Astrocyte (in vitro differentiated cells and primary cell): Measurements from ENCODE around the gene ZNF79. TPM values are rescaled to one million over a fixed set of nuclear protein-coding genes. Genes with fewer than 3 reads are reported as not detected.

Experiments
- DNase-seq: peaks from one replicate; pipeline ENCODE4 v3.0.0-alpha.2; 2010; ENCODE audit warnings: low read depth
- FAIRE-seq: peaks from 2 replicates; lab custom pipeline; 2011; peaks lifted over from hg19 to GRCh38; lab: Jason Lieb, UNC
- H2AFZ ChIP-seq: 2 replicates; pipeline ENCODE4 v1.6.0; 2012; ENCODE audit warnings: low read depth, low read length, inconsistent platforms
- H3K27ac ChIP-seq: 2 replicates; pipeline ENCODE4 v1.5.1; 2011; ENCODE audit warnings: low read depth, low read length, inconsistent platforms
- H3K27me3 ChIP-seq: 2 replicates; pipeline ENCODE4 v1.6.0; 2011; ENCODE audit warnings: low read length, inconsistent platforms; ENCODE audit not compliant: insufficient read depth
- H3K36me3 ChIP-seq: 2 replicates; pipeline ENCODE4 v1.5.1; 2011; ENCODE audit warnings: low read length, inconsistent platforms; ENCODE audit not compliant: insufficient read depth
- H3K4me1 ChIP-seq: 2 replicates; pipeline ENCODE4 v1.5.1; 2011; ENCODE audit warnings: low read length, inconsistent platforms; ENCODE audit not compliant: insufficient read depth
- H3K4me2 ChIP-seq: 2 replicates; pipeline ENCODE4 v1.6.0; 2012; ENCODE audit warnings: low read length, inconsistent platforms
- H3K4me3 ChIP-seq: 2 replicates; pipeline ENCODE4 v1.5.1; 2011; ENCODE audit warnings: low read depth, mild to moderate bottlenecking, low read length, inconsistent platforms; ENCODE audit not compliant: insufficient read depth
- H3K79me2 ChIP-seq: 2 replicates; pipeline ENCODE4 v1.6.0; 2012; ENCODE audit warnings: mild to moderate bottlenecking, low read length, inconsistent platforms; ENCODE audit not compliant: insufficient read depth
- H3K9ac ChIP-seq: 2 replicates; pipeline ENCODE4 v1.6.0; 2012; ENCODE audit warnings: mild to moderate bottlenecking, low read length, inconsistent platforms
- H3K9me3 ChIP-seq: 2 replicates; pipeline ENCODE4 v1.5.1; 2012; ENCODE audit warnings: low read depth, mild to moderate bottlenecking, low read length, inconsistent platforms; ENCODE audit not compliant: insufficient read depth
- H4K20me1 ChIP-seq: 2 replicates; pipeline ENCODE4 v1.6.0; 2012; ENCODE audit warnings: low read length, inconsistent platforms; ENCODE audit not compliant: insufficient read depth
- H3K27ac Mint-ChIP-seq: one replicate; pipeline ENCODE4 v1.8.0; 2021; ENCODE audit warnings: mild to moderate bottlenecking, mixed read lengths; ENCODE audit not compliant: unreplicated experiment
- H3K27me3 Mint-ChIP-seq: one replicate; pipeline ENCODE4 v1.8.0; 2021; ENCODE audit warnings: low read depth, mixed read lengths; ENCODE audit not compliant: unreplicated experiment
- H3K36me3 Mint-ChIP-seq: one replicate; pipeline ENCODE4 v1.8.0; 2021; ENCODE audit warnings: low read depth, mixed read lengths; ENCODE audit not compliant: unreplicated experiment
- H3K4me1 Mint-ChIP-seq: one replicate; pipeline ENCODE4 v1.8.0; 2021; ENCODE audit warnings: low read depth, mixed read lengths; ENCODE audit not compliant: unreplicated experiment
- H3K4me3 Mint-ChIP-seq: one replicate; pipeline ENCODE4 v1.8.0; 2021; ENCODE audit warnings: mild to moderate bottlenecking, moderate library complexity, mixed read lengths; ENCODE audit not compliant: unreplicated experiment
- H3K9me3 Mint-ChIP-seq: one replicate; pipeline ENCODE4 v1.8.0; 2021; ENCODE audit warnings: mild to moderate bottlenecking, mixed read lengths; ENCODE audit not compliant: unreplicated experiment
- EZH2 ChIP-seq: IDR thresholded peaks from 2 replicates; pipeline ENCODE4 v1.6.1; 2012; ENCODE audit warnings: mild to moderate bottlenecking, low read length, inconsistent platforms; ENCODE audit not compliant: insufficient read depth
- total RNA-seq: library from RNA; stranded (reverse); gene quantifications from 2 replicates; pipeline ENCODE4 v1.2.1, GENCODE V29; 2021
- TF ChIP-seq, protein P1 (sequence below): IDR thresholded peaks from 2 replicates; pipeline ENCODE4 v1.5.1; 2011; ENCODE audit warnings: low read depth, mild to moderate bottlenecking, inconsistent platforms, low read length, moderate library complexity; ENCODE audit not compliant: insufficient read depth

ZNF79 gene
- total RNA-seq, 1 donor from 2014 or later = 11.5 TPM

DNA sequence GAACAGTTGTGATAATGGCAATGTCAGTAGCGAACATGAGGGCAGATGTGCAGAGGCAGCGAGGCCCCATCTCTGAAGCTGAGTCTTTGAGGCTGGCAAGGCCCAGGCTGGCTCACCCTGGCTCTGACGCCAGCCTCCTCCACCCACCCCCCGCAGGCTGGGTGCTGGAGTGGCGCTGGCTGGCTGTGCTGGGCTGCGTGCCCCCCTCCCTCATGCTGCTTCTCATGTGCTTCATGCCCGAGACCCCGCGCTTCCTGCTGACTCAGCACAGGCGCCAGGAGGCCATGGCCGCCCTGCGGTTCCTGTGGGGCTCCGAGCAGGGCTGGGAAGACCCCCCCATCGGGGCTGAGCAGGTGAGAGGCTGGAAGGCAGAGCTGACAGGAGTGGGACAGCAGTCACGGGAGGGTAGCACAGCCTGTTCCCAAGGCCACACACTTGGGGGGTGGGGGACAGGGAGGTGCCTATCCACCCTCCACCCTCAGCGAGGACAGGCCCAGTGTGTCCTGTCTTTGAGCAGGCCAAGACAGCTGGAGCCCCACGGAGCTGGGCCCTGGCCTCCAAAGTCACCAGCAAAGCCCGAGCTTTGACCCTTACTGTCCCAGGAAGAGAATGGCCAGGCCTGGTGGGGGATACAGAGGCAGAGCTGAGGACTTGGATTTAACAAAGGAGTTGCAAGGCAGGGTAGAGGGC is 21.6 kb upstream of the ZNF79 start:
- Histone ChIP-seq H2AFZ (no peak overlapping the region), H3K36me3 (no peaks in the 10 kb centered on the region), H3K27me3 (no peaks in the 10 kb centered on the region), H3K79me2 (peaks cover 15% of the 10 kb centered on the region), H3K4me1 (peaks cover 5% of the 10 kb centered on the region), H3K9me3 (no peaks in the 10 kb centered on the region), H3K9ac (no peak overlapping the region), H3K27ac (no peak overlapping the region), H3K4me2 (no peak overlapping the region), H3K4me3 (no peak overlapping the region), H4K20me1 (peaks cover 16% of the 10 kb centered on the region)
- H3K27ac Mint-ChIP-seq = no peak overlapping the region
- TF ChIP-seq EZH2 = no peak
- TF ChIP-seq, protein P1, sequence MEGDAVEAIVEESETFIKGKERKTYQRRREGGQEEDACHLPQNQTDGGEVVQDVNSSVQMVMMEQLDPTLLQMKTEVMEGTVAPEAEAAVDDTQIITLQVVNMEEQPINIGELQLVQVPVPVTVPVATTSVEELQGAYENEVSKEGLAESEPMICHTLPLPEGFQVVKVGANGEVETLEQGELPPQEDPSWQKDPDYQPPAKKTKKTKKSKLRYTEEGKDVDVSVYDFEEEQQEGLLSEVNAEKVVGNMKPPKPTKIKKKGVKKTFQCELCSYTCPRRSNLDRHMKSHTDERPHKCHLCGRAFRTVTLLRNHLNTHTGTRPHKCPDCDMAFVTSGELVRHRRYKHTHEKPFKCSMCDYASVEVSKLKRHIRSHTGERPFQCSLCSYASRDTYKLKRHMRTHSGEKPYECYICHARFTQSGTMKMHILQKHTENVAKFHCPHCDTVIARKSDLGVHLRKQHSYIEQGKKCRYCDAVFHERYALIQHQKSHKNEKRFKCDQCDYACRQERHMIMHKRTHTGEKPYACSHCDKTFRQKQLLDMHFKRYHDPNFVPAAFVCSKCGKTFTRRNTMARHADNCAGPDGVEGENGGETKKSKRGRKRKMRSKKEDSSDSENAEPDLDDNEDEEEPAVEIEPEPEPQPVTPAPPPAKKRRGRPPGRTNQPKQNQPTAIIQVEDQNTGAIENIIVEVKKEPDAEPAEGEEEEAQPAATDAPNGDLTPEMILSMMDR = no peak
- H3K27me3 Mint-ChIP-seq = no peaks in the 10 kb centered on the region
- FAIRE-seq = no peak
- DNase-seq = no peak
- no peaks in the 10 kb centered on the region for H3K9me3 Mint-ChIP-seq
- H3K36me3 Mint-ChIP-seq = peaks cover 6% of the 10 kb centered on the region
- no peak overlapping the region for H3K4me3 Mint-ChIP-seq
- no peaks in the 10 kb centered on the region for H3K4me1 Mint-ChIP-seq

GRCh38 chr9:127403507-127404192 is 20.5 kb upstream of the ZNF79 start:
- no peak overlapping the region for H3K4me3 Mint-ChIP-seq
- no peaks in the 10 kb centered on the region for H3K36me3 ChIP-seq
- H3K27me3 ChIP-seq = no peaks in the 10 kb centered on the region
- no peaks in the 10 kb centered on the region for H3K4me1 Mint-ChIP-seq
- no peak overlapping the region for H3K27ac Mint-ChIP-seq
- no peak overlapping the region for H3K4me2 ChIP-seq
- H3K27me3 Mint-ChIP-seq = no peaks in the 10 kb centered on the region
- peaks cover 6% of the 10 kb centered on the region for H3K36me3 Mint-ChIP-seq
- peaks cover 9% of the 10 kb centered on the region for H4K20me1 ChIP-seq
- FAIRE-seq = no peak
- no peaks in the 10 kb centered on the region for H3K9me3 ChIP-seq
- H3K4me3 ChIP-seq = no peak overlapping the region
- H3K27ac ChIP-seq = no peak overlapping the region
- H3K4me1 ChIP-seq = no peaks in the 10 kb centered on the region
- no peaks in the 10 kb centered on the region for H3K9me3 Mint-ChIP-seq
- H3K9ac ChIP-seq = no peak overlapping the region
- H2AFZ ChIP-seq = no peak overlapping the region
- H3K79me2 ChIP-seq = peaks cover 6% of the 10 kb centered on the region
- DNase-seq = no peak
- TF ChIP-seq EZH2 = no peak
- TF ChIP-seq, protein P1 = no peak

DNA sequence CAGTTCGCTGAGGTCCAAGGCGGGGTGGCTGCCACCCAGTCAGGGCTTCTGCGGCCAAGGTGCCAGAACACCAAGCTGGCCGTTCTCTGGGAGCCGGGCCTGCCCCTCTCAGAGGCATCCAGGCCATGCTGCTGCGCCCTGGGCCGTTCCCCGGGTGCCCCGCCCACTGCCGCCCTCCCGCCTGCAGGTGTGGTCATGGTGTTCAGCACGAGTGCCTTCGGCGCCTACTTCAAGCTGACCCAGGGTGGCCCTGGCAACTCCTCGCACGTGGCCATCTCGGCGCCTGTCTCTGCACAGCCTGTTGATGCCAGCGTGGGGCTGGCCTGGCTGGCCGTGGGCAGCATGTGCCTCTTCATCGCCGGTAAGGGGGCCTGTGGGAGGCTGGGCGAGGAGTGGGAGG is 19.6 kb upstream of the ZNF79 start:
- Histone ChIP-seq H3K4me2 (no peak overlapping the region), H3K9me3 (no peaks in the 10 kb centered on the region), H3K27ac (no peak overlapping the region), H3K9ac (no peak overlapping the region), H3K36me3 (no peaks in the 10 kb centered on the region), H3K79me2 (no peaks in the 10 kb centered on the region), H3K4me3 (no peak overlapping the region), H2AFZ (no peak overlapping the region), H3K4me1 (no peaks in the 10 kb centered on the region), H4K20me1 (peaks cover 3% of the 10 kb centered on the region), H3K27me3 (no peaks in the 10 kb centered on the region)
- DNase-seq (no peak), FAIRE-seq (no peak)
- H3K27me3 Mint-ChIP-seq = no peaks in the 10 kb centered on the region
- no peak overlapping the region for H3K27ac Mint-ChIP-seq
- H3K4me3 Mint-ChIP-seq = no peak overlapping the region
- peaks cover 6% of the 10 kb centered on the region for H3K36me3 Mint-ChIP-seq
- H3K4me1 Mint-ChIP-seq = no peaks in the 10 kb centered on the region
- H3K9me3 Mint-ChIP-seq = no peaks in the 10 kb centered on the region
- no peak for TF ChIP-seq EZH2
- TF ChIP-seq, protein P1 = no peak
